Thyroid gland (tissue), 4 donors: ENCODE measurements around the gene ZNF346. TPM values are rescaled to one million over a fixed set of nuclear protein-coding genes. Genes with fewer than 3 reads are reported as not detected.

Experiments used
- DNase-seq, 2 donors: peaks; one replicate each; pipeline ENCODE4 v3.0.0-alpha.2; 2019
- H3K27ac ChIP-seq, 3 donors: fragments of 200-600 bp; sonication (generic); 1 replicate in 2 of 3; 2 replicates in 1 of 3; pipeline ENCODE4 v1.5.1; 2016 to 2019; ENCODE audit warnings: mild to moderate bottlenecking in 1 of 3, moderate library complexity in 1 of 3
- H3K27me3 ChIP-seq: fragments of 200-600 bp; sonication (generic); one replicate; pipeline ENCODE4 v1.5.1; 2019
- H3K36me3 ChIP-seq, 2 donors: fragments of 200-600 bp; sonication (generic); one replicate each; pipeline ENCODE4 v1.5.1; 2016 to 2019
- H3K4me1 ChIP-seq, 2 donors: fragments of 200-600 bp; sonication (generic); one replicate each; pipeline ENCODE4 v1.5.1; 2017 to 2019
- H3K4me3 ChIP-seq, 3 donors: fragments of 200-600 bp; sonication (generic); replicated peaks in 1 of 3; 1 replicate in 2 of 3; 2 replicates in 1 of 3; pipeline ENCODE4 v1.5.1; 2016; ENCODE audit warnings: mild to moderate bottlenecking in 1 of 3
- H3K9me3 ChIP-seq: fragments of 200-600 bp; sonication (generic); one replicate; pipeline ENCODE4 v1.5.1; 2017
- POLR2A ChIP-seq, 2 donors: fragments of 450-650 bp; IDR thresholded peaks; one replicate each; pipeline ENCODE4 v1.6.1; 2017; ENCODE audit warnings: antibody characterized with exemption in 2 of 2, mild to moderate bottlenecking in 2 of 2, moderate library complexity in 1 of 2
- WGBS, 2 donors: methylation state at CpG; one replicate each; pipeline ENCODE4 v1.1.5; 2017; 5-methylcytosine and 5-hydroxymethylcytosine counted together
- intact Hi-C: fragments of 100-400 bp; cut with DNase I; formaldehyde crosslinking; loops from one replicate; pipeline ENCODE4 v1.15.1; 2023
- total RNA-seq, 4 donors: library from RNA; depleted of rRNA; stranded (reverse); fragments of >200 nt; gene quantifications; one replicate each; pipeline ENCODE4 v1.2.3, GENCODE V29; 2016
- TF ChIP-seq, protein P1 (sequence below), 6 experiments: fragments of 200-600 bp in 3 of 6; fragments of 450-650 bp in 3 of 6; sonication (generic) in 3 of 6; IDR thresholded peaks; one replicate each; pipeline ENCODE4 v1.5.1; 2016 to 2019; ENCODE audit warnings: antibody characterized with exemption in 6 of 6, mild to moderate bottlenecking in 2 of 6, inconsistent platforms in 1 of 6, moderate library complexity in 1 of 6

The ZNF346 gene
- total RNA-seq, 4 donors from 2014 or later: 23.6 to 34.8 (median 26.2) TPM

- Histone ChIP-seq H3K4me1 (peaks cover 6 to 10% of the 10 kb centered on the region in 2 donors), H3K27ac (no peak overlapping the region), H3K9me3 (no peaks in the 10 kb centered on the region), H3K4me3 (no peak overlapping the region), H3K27me3 (no peaks in the 10 kb centered on the region), H3K36me3 (no peaks in the 10 kb centered on the region)
- intact Hi-C loops: no loop called here
- DNase-seq: no peak
- TF ChIP-seq, protein P1, sequence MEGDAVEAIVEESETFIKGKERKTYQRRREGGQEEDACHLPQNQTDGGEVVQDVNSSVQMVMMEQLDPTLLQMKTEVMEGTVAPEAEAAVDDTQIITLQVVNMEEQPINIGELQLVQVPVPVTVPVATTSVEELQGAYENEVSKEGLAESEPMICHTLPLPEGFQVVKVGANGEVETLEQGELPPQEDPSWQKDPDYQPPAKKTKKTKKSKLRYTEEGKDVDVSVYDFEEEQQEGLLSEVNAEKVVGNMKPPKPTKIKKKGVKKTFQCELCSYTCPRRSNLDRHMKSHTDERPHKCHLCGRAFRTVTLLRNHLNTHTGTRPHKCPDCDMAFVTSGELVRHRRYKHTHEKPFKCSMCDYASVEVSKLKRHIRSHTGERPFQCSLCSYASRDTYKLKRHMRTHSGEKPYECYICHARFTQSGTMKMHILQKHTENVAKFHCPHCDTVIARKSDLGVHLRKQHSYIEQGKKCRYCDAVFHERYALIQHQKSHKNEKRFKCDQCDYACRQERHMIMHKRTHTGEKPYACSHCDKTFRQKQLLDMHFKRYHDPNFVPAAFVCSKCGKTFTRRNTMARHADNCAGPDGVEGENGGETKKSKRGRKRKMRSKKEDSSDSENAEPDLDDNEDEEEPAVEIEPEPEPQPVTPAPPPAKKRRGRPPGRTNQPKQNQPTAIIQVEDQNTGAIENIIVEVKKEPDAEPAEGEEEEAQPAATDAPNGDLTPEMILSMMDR (IDR thresholded peaks at IDR 0.05): no peak
- TF ChIP-seq POLR2A (IDR thresholded peaks at IDR 0.05): no peak
- 95 to 96% methylated on average over 5 of the region's 5 CpGs for WGBS, 2 donors
Observed at GRCh38 chr5:177122566-177122965, 100.1 kb downstream of the ZNF346 start.

DNA sequence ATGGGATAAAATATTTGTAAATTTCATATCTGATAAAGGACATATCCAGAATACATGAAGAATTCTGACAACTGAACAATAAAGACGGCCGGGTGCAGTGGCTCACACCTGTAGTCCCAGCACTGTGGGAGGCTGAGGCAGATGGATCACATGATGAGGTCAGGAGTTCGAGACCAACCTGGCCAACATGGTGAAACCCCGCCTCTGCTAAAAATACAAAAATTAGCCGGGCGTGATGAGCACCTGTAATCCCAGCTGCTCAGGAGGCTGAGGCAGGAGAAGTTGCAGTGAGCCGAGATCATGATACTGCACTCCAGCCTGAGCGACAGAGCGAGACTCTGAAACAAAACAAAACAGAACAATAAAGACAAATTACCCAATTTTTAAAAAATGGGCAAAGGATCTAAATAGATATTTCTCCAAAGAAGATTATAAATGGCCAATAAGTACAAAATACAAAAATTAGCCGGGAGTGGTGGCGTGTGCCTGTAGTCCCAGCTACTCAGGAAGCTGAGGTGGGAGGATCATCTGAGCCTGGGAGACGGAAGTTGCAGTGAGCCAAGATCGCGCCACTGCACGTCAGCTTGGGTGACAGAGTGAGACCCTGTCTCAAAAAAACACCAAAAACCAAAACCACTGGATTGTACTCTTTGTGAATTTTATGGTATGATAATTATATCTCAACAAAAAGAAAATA lies 101.4 kb downstream of the ZNF346 start:
- peak overlapping the region in 1 of 3 donors; percentile 2 for H3K27ac ChIP-seq
- H3K27me3 ChIP-seq: no peaks in the 10 kb centered on the region
- no peaks in the 10 kb centered on the region for H3K36me3 ChIP-seq
- DNase-seq: peak; percentile 43 to 60
- H3K4me1 ChIP-seq: peaks cover 6 to 10% of the 10 kb centered on the region in 2 donors
- intact Hi-C loops: no loop called here
- H3K9me3 ChIP-seq: no peaks in the 10 kb centered on the region
- TF ChIP-seq, protein P1 (IDR thresholded peaks at IDR 0.05): no peak
- no peak for TF ChIP-seq POLR2A (IDR thresholded peaks at IDR 0.05)
- 66 to 72% methylated on average over 15 of the region's 15 CpGs for WGBS, 2 donors
- no peak overlapping the region for H3K4me3 ChIP-seq

DNA sequence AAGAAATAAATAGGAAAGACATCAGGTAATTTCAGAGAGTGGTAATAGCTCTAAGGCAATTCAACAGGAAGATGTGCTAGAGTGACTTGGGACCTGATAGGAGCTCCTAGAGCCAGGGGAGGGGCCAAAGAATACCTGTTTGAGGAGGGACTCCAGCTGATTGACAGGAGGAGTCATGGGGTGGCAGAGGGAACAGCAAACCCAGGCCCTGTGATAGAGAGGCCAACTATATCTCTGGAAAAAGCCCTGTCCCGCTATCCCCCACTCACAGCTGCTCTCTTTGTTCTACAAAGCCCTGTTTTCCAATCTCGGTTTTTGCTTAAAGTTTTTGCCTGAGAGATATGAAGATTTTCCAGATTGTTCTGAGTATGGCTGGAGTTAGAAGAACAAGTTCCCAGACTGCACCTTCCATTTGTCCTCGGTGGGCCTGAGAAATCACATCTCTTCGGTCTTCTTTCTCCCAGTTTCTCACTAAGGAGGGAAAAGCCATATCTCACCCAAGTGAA lies 102.0 kb downstream of the ZNF346 start:
- Histone ChIP-seq H3K27me3 (no peaks in the 10 kb centered on the region), H3K4me3 (no peak overlapping the region), H3K9me3 (no peaks in the 10 kb centered on the region), H3K36me3 (no peaks in the 10 kb centered on the region), H3K4me1 (peaks cover 6 to 10% of the 10 kb centered on the region in 2 donors), H3K27ac (no peak overlapping the region)
- TF ChIP-seq, protein P1 (IDR thresholded peaks at IDR 0.05): no peak
- TF ChIP-seq POLR2A (IDR thresholded peaks at IDR 0.05): no peak
- intact Hi-C loops: no loop called here
- WGBS, 2 donors: 84 to 95% methylated on average over 4 of the region's 4 CpGs
- no peak for DNase-seq

- WGBS, 2 donors: 17 to 22% methylated on average over 1 of the region's 1 CpG
- peaks cover 6 to 10% of the 10 kb centered on the region in 2 donors for H3K4me1 ChIP-seq
- peak; percentile 58 to 72 for DNase-seq
- no peaks in the 10 kb centered on the region for H3K27me3 ChIP-seq
- H3K27ac ChIP-seq: peak overlapping the region; percentile 31 to 58 (median 54)
- no peaks in the 10 kb centered on the region for H3K9me3 ChIP-seq
- TF ChIP-seq, protein P1 (IDR thresholded peaks at IDR 0.05): no peak
- no peak for TF ChIP-seq POLR2A (IDR thresholded peaks at IDR 0.05)
- H3K36me3 ChIP-seq: no peaks in the 10 kb centered on the region
- no peak overlapping the region for H3K4me3 ChIP-seq
- intact Hi-C loops: loop anchor here (5.0 kb wide), 1 partner anchor 186 kb away; the partner anchor contains the start of gene MXD3
Observed at GRCh38 chr5:177126771-177127170, 104.3 kb downstream of the ZNF346 start.

- no peaks in the 10 kb centered on the region for H3K9me3 ChIP-seq
- 79 to 88% methylated on average over 4 of the region's 4 CpGs for WGBS, 2 donors
- intact Hi-C loops: loop anchor here (5.0 kb wide), 1 partner anchor 184 kb away; the partner anchor contains the start of gene MXD3
- H3K36me3 ChIP-seq: no peaks in the 10 kb centered on the region
- no peak for DNase-seq
- H3K4me1 ChIP-seq: peaks cover 6 to 20% of the 10 kb centered on the region in 2 donors
- peak overlapping the region in 1 of 3 donors; percentile 8 for H3K27ac ChIP-seq
- no peak overlapping the region for H3K4me3 ChIP-seq
- H3K27me3 ChIP-seq: no peaks in the 10 kb centered on the region
- no peak for TF ChIP-seq POLR2A (IDR thresholded peaks at IDR 0.05)
- TF ChIP-seq, protein P1 (IDR thresholded peaks at IDR 0.05): no peak
Observed at GRCh38 chr5:177128551-177128981, 106.1 kb downstream of the ZNF346 start.
